GM21447 (cell line): ENCODE results near the gene CYP4B1.
"Not testable (repeated sequence)": the region's sequence is repeated elsewhere in the genome, so short reads cannot be mapped to it uniquely, and the experiment has no call there.

Experiments
- ATAC-seq: cut with Tn5 transposase; IDR thresholded peaks from one replicate; pipeline ENCODE4 v1.9.1; 2021; ENCODE audit not compliant: unreplicated experiment

Gene CYP4B1

GRCh38 chr1:46813858-46814396, 15.1 kb downstream of the CYP4B1 start:
- no peak for ATAC-seq

- ATAC-seq: no peak
Observed at GRCh38 chr1:46815133-46815532, 16.3 kb downstream of the CYP4B1 start.

- no peak for ATAC-seq
Observed at GRCh38 chr1:46816930-46817329, 18.1 kb downstream of the CYP4B1 start.

- no peak for ATAC-seq
Observed at GRCh38 chr1:46817814-46818213, 19.0 kb downstream of the CYP4B1 start.

GRCh38 chr1:46818591-46818990, 19.7 kb downstream of the CYP4B1 start:
- ATAC-seq: no peak

- no peak for ATAC-seq
Observed at GRCh38 chr1:46819335-46819734, 20.5 kb downstream of the CYP4B1 start.

- ATAC-seq: no peak
Observed at GRCh38 chr1:46820076-46820475, 21.2 kb downstream of the CYP4B1 start.

GRCh38 chr1:46820560-46821060, 21.8 kb downstream of the CYP4B1 start:
- no peak for ATAC-seq

GRCh38 chr1:46822248-46822826, 23.5 kb downstream of the CYP4B1 start:
- no peak for ATAC-seq

GRCh38 chr1:46823151-46823550, 24.3 kb downstream of the CYP4B1 start:
- no peak for ATAC-seq

- ATAC-seq: not testable (repeated sequence)
Observed at GRCh38 chr1:46826892-46827291, 28.0 kb downstream of the CYP4B1 start.

GRCh38 chr1:46830665-46831322, 31.9 kb downstream of the CYP4B1 start:
- no peak for ATAC-seq

GRCh38 chr1:46835469-46835868, 36.6 kb downstream of the CYP4B1 start:
- ATAC-seq: not testable (repeated sequence)

GRCh38 chr1:46846386-46846785, 47.5 kb downstream of the CYP4B1 start:
- not testable (repeated sequence) for ATAC-seq

- not testable (repeated sequence) for ATAC-seq
Observed at GRCh38 chr1:46857660-46858065, 58.8 kb downstream of the CYP4B1 start.

- ATAC-seq: no peak
Observed at GRCh38 chr1:46862348-46862747, 63.5 kb downstream of the CYP4B1 start.
